Omental fat pad (tissue), 4 donors: ENCODE measurements around the gene GLRX2. TPM values are rescaled to one million over a fixed set of nuclear protein-coding genes. Genes with fewer than 3 reads are reported as not detected.

Experiments used
- ATAC-seq: fragments of 150-250 bp; one replicate; pipeline ENCODE4 v1.9.1; 2016; ENCODE audit warnings: mild to moderate bottlenecking, moderate library complexity; ENCODE audit not compliant: low FRiP score
- DNase-seq: peaks from one replicate; pipeline ENCODE4 v3.0.0-alpha.2; 2019; ENCODE audit warnings: low spot score
- total RNA-seq, 4 donors: library from RNA; depleted of rRNA; stranded (reverse); fragments of >200 nt; gene quantifications; one replicate each; pipeline ENCODE4 v1.1.0, GENCODE V29; 2016
- TF ChIP-seq, protein P1 (sequence below), 3 donors: fragments of 450-650 bp; IDR thresholded peaks; one replicate each; pipeline ENCODE4 v1.5.1; 2016 to 2017; ENCODE audit warnings: antibody characterized with exemption in 3 of 3, mild to moderate bottlenecking in 3 of 3, moderate library complexity in 2 of 3

GLRX2 gene
- total RNA-seq, 4 donors from 2014 or later: 6.1 to 12.6 (median 8.7) TPM

DNA sequence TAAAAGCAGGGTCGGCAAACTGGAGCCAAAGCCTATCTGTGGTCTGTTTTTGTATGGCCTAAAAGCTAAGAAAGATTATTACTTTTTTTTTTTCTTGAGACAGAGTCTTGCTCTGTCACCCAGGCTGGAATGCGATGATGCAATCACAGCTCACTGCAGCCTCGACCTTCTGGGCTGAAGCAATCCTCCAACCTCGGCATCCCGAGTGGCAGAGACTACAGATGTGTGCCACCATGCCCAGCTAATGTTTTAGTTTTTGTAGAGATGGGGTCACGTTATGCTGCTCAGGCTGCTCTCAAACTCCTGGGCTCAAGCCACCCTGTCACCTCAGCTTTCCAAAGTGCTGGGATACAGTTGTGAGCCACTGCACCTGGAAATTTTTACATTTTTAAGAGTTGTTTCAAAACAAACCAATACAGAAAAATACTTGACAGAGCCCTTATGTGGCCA is 6.5 kb upstream of the GLRX2 start:
- DNase-seq (no peak), ATAC-seq (peak; percentile 30)
- TF ChIP-seq, protein P1, sequence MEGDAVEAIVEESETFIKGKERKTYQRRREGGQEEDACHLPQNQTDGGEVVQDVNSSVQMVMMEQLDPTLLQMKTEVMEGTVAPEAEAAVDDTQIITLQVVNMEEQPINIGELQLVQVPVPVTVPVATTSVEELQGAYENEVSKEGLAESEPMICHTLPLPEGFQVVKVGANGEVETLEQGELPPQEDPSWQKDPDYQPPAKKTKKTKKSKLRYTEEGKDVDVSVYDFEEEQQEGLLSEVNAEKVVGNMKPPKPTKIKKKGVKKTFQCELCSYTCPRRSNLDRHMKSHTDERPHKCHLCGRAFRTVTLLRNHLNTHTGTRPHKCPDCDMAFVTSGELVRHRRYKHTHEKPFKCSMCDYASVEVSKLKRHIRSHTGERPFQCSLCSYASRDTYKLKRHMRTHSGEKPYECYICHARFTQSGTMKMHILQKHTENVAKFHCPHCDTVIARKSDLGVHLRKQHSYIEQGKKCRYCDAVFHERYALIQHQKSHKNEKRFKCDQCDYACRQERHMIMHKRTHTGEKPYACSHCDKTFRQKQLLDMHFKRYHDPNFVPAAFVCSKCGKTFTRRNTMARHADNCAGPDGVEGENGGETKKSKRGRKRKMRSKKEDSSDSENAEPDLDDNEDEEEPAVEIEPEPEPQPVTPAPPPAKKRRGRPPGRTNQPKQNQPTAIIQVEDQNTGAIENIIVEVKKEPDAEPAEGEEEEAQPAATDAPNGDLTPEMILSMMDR (IDR thresholded peaks at IDR 0.05): no peak

DNA sequence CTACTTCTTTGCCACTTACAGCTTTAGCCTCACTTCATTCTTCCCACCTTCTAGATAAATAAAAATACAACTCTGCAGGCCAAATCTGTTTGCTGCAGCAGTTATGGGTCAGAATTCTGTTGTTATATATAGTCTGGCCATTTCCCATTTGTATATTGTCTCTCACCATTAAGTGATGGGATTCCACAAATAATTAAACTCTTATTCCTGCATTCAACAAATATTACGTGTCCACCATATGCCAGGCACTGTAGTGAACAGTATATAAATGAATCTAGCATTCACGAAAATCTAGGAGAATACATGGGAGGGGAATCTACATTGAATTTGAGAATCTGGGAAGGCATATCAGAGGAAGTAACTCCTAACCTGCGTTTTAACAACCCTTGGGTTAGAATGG is 5.7 kb upstream of the GLRX2 start:
- TF ChIP-seq, protein P1 (IDR thresholded peaks at IDR 0.05): no peak
- DNase-seq: no peak
- no peak for ATAC-seq

DNA sequence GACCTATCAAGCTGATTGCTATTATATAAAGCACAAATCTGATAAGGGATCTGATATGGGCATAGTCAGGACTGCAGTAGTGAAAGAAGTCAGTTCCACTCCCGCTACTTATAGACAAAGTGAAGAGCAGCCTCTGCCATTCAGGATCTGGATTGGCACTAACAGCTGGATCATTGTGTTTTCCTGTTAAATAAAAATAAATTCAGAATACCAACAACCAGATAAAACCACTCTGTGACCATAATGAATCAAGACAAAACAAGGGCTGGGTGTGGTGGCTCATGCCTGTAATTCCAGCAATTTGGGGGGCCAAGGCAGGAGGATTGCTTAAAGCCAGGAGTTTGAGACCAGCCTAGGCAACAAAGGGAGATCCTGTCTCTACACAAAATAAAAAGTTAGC is 5.0 kb upstream of the GLRX2 start:
- ATAC-seq: no peak
- TF ChIP-seq, protein P1 (IDR thresholded peaks at IDR 0.05): no peak
- DNase-seq: no peak

DNA sequence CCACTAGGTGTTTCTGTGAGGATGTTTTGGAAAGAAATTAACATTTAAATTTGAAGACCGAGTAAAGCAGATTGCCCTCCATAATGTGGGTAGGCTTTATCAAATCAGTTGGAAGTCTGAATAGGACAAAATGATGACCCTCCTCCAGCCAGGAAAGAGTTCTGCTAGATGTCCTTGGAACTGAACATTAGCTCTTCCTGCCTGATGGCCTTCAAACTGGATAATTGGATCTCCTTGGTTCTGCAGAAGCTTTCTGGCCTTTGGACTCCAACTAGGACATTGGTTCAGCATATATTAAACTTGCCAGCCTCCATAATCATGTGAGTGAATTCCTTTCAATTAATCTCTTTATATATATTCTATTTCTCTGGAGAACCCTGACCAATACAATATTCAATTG is 4.4 kb upstream of the GLRX2 start:
- ATAC-seq: no peak
- TF ChIP-seq, protein P1 (IDR thresholded peaks at IDR 0.05): no peak

DNA sequence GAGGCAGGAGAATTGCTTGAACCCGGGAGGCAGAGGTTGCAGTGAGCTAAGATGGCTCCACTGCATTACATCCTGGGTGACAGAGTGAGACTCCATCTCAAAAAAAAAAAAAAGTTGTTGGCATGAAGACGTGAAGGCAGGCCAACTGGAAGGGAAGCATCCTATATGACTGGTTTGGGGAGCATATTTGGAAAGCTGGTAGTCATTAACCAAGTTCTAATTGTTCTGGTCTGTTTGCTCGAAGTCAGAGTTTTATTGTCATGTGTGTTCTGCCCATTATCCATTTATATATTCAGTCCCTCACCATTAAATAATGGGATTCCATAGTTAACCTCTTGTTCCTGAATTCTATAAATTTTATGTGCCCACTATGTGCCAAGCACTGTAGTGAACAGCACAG is 3.3 kb upstream of the GLRX2 start:
- TF ChIP-seq, protein P1 (IDR thresholded peaks at IDR 0.05): no peak
- ATAC-seq (no peak), DNase-seq (no peak)

More for the DNA sequence above, 4.4 kb upstream of the GLRX2 start:
- no peak for DNase-seq

DNA sequence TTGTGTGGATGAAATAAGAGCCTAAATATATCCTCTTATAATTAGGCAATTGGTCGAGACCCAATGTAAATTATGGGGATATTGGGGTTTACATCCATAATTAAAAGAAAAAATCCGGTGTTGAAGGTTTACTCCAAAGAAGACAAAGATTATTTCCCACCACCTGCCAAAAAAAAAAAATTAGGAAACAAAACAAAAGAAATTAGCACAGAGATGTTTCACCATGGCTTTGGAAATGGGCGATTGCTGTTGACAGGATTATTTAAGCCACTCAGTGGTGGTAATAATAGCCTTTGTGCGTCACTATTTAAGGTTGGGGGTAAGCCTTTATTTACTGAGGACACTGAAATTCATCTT is 585 bp upstream of the GLRX2 start:
- no peak for DNase-seq
- TF ChIP-seq, protein P1 (IDR thresholded peaks at IDR 0.05): no peak
- no peak for ATAC-seq

DNA sequence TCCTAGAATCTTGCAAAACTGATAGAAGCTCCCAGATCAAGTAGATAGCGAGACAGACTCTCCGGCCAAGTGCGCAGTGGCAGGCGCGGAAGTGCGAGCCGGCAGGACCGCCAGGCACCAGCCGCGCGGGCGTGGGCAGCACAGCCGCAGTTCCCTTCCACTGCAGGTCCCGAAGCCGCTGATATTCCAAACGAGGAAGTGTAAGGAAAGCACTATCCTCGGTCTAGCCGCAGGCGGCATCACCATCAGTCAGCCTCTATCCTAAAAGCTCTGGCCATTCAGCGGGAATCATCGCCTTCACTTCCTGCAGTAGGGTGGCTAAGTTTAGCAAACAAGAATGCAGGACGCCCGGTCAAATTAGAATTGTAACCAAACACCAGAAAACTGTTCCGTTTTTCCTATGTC is 710 bp downstream of the GLRX2 start:
- ATAC-seq (peak; percentile 49), DNase-seq (no peak)
- TF ChIP-seq, protein P1 (IDR thresholded peaks at IDR 0.05): no peak
